ENCODE data around the gene GLT8D2. TPM values are rescaled to one million over a fixed set of nuclear protein-coding genes. Genes with fewer than 3 reads are reported as not detected.

GLT8D2 gene
- total and polyA plus RNA-seq, 2 of the 13 experiments (the other 11 are each of a cell fraction or from before 2014, with no cell fraction given) = not detected

DNA sequence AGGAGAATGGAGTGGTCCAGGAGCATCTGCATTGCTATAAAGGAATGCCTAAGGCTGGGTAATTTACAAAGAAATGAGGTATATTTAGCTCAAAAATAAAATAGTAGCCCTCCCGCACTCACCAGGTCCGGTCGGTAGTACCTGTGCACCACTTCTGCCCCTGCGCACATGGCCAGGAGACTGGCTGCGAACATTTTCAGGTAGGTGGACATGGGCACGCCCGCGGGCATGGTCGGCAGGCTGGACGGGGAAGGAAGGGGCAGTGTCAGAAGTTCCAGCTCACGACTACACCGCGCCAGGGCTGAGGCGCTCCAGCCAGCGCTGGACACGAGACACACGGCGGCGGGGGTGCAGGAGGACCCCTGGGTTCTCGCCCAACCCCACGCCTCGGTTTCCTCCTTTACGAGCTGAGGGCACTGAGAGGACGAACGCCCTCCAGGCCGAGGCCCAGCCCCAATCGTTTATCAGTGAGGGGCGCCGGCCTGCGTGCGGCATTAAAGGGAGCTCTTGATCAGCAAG is 93.4 kb downstream of the GLT8D2 start (continued):
- TF ChIP-seq KIAA2018 (CRISPR knock-in tag; IDR thresholded peaks at IDR 0.05; ENCODE audit: borderline replicate concordance) (no peak), SSRP1 (CRISPR knock-in tag; IDR thresholded peaks at IDR 0.05) (no peak), PRMT3 (CRISPR knock-in tag; IDR thresholded peaks at IDR 0.05; ENCODE audit: borderline replicate concordance, low read depth) (no peak), ZNF557 (CRISPR knock-in tag; IDR thresholded peaks at IDR 0.05) (no peak), ZIK1 (CRISPR knock-in tag; IDR thresholded peaks at IDR 0.05; ENCODE audit: borderline replicate concordance, low read depth) (no peak), ZNF276 (CRISPR knock-in tag; IDR thresholded peaks at IDR 0.05; ENCODE audit: low read depth) (no peak), RFX3 (CRISPR knock-in tag; IDR thresholded peaks at IDR 0.05) (no peak), MXD4 (CRISPR knock-in tag; IDR thresholded peaks at IDR 0.05) (no peak), SMARCC2 (IDR thresholded peaks at IDR 0.05) (no peak), ZNF792 (CRISPR knock-in tag; IDR thresholded peaks at IDR 0.05) (no peak), ONECUT2 (CRISPR knock-in tag; IDR thresholded peaks at IDR 0.05) (no peak), REL (CRISPR knock-in tag; conservative IDR thresholded peaks at IDR 0.05) (no peak), ZNF724P (CRISPR knock-in tag; IDR thresholded peaks at IDR 0.05; ENCODE audit: borderline replicate concordance) (no peak), EEA1 (CRISPR knock-in tag; IDR thresholded peaks at IDR 0.05; ENCODE audit: borderline replicate concordance) (no peak), NPAS2 (CRISPR knock-in tag; IDR thresholded peaks at IDR 0.05; ENCODE audit: borderline replicate concordance) (no peak), ELF3 (CRISPR knock-in tag; IDR thresholded peaks at IDR 0.05) (no peak), MXI1 (IDR thresholded peaks at IDR 0.05; ENCODE audit: borderline replicate concordance, low read depth, low read length) (no peak), MTF2 (CRISPR knock-in tag; IDR thresholded peaks at IDR 0.05; ENCODE audit: borderline replicate concordance) (0 out of 2 replicates have a peak, but pooled peaks have one; percentile 48), ZNF713 (CRISPR knock-in tag; IDR thresholded peaks at IDR 0.05) (no peak), TARDBP (CRISPR knock-in tag; IDR thresholded peaks at IDR 0.05) (no peak)
- TF ChIP-seq, protein P1, sequence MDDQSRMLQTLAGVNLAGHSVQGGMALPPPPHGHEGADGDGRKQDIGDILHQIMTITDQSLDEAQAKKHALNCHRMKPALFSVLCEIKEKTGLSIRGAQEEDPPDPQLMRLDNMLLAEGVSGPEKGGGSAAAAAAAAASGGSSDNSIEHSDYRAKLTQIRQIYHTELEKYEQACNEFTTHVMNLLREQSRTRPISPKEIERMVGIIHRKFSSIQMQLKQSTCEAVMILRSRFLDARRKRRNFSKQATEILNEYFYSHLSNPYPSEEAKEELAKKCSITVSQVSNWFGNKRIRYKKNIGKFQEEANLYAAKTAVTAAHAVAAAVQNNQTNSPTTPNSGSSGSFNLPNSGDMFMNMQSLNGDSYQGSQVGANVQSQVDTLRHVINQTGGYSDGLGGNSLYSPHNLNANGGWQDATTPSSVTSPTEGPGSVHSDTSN (CRISPR knock-in tag; IDR thresholded peaks at IDR 0.05; ENCODE audit: borderline replicate concordance) = no peak
